ENCODE results near the gene DDX54.
A peak's percentile ranks its signal among the peaks of the same experiment; 100 is the strongest.

Gene DDX54

GRCh38 chr12:113184900-113185179 lies 438 bp downstream of the DDX54 start:
- Histone ChIP-seq H3K27ac (ENCODE audit: low read length) (no peak overlapping the region), H3K27me3 (ENCODE audit: control insufficient read depth, insufficient read depth, low read length) (no peaks in the 10 kb centered on the region), H3K36me3 (ENCODE audit: control insufficient read depth, insufficient read depth, low read length) (peaks cover 12% of the 10 kb centered on the region; the same call in 1 of the 2 replicates), H3K9me3 (ENCODE audit: control insufficient read depth, insufficient read depth, low read length) (no peaks in the 10 kb centered on the region), H3K4me3 (ENCODE audit: low read length) (peak overlapping the region; percentile 75; the same call in 1 of the 2 replicates), H3K4me1 (ENCODE audit: control insufficient read depth, insufficient read depth, low read length) (peaks cover 2% of the 10 kb centered on the region; the same call in 1 of the 2 replicates)
- peak; percentile 77 for DNase-seq (ENCODE audit: low read depth, low spot score)
- no CpG with 5 or more reads among the region's 20 CpGs for WGBS (ENCODE audit: insufficient coverage, insufficient read length)

GRCh38 chr12:113184098-113184899 lies 979 bp downstream of the DDX54 start:
- no peak for DNase-seq (ENCODE audit: low read depth, low spot score)
- no peaks in the 10 kb centered on the region for H3K27me3 ChIP-seq (ENCODE audit: control insufficient read depth, insufficient read depth, low read length)
- H3K36me3 ChIP-seq (ENCODE audit: control insufficient read depth, insufficient read depth, low read length) = peaks cover 17% of the 10 kb centered on the region
- peak overlapping the region; percentile 75; the same call in 1 of the 2 replicates for H3K4me3 ChIP-seq (ENCODE audit: low read length)
- WGBS (ENCODE audit: insufficient coverage, insufficient read length) = no CpG with 5 or more reads among the region's 26 CpGs
- H3K9me3 ChIP-seq (ENCODE audit: control insufficient read depth, insufficient read depth, low read length) = no peaks in the 10 kb centered on the region
- no peak overlapping the region for H3K27ac ChIP-seq (ENCODE audit: low read length)
- peaks cover 2% of the 10 kb centered on the region; the same call in 1 of the 2 replicates for H3K4me1 ChIP-seq (ENCODE audit: control insufficient read depth, insufficient read depth, low read length)

GRCh38 chr12:113183030-113183589 lies 2.2 kb downstream of the DDX54 start:
- WGBS (ENCODE audit: insufficient coverage, insufficient read length) = no CpG with 5 or more reads among the region's 11 CpGs
- no peak for DNase-seq (ENCODE audit: low read depth, low spot score)
- Histone ChIP-seq H3K4me3 (ENCODE audit: low read length) (no peak overlapping the region), H3K9me3 (ENCODE audit: control insufficient read depth, insufficient read depth, low read length) (no peaks in the 10 kb centered on the region), H3K4me1 (ENCODE audit: control insufficient read depth, insufficient read depth, low read length) (peaks cover 2% of the 10 kb centered on the region; the same call in 1 of the 2 replicates), H3K27ac (ENCODE audit: low read length) (no peak overlapping the region), H3K36me3 (ENCODE audit: control insufficient read depth, insufficient read depth, low read length) (peaks cover 23% of the 10 kb centered on the region), H3K27me3 (ENCODE audit: control insufficient read depth, insufficient read depth, low read length) (no peaks in the 10 kb centered on the region)

- Histone ChIP-seq H3K9me3 (ENCODE audit: control insufficient read depth, insufficient read depth, low read length) (no peaks in the 10 kb centered on the region), H3K27ac (ENCODE audit: low read length) (no peak overlapping the region), H3K27me3 (ENCODE audit: control insufficient read depth, insufficient read depth, low read length) (no peaks in the 10 kb centered on the region), H3K4me1 (ENCODE audit: control insufficient read depth, insufficient read depth, low read length) (peaks cover 2% of the 10 kb centered on the region; the same call in 1 of the 2 replicates), H3K36me3 (ENCODE audit: control insufficient read depth, insufficient read depth, low read length) (peaks cover 33% of the 10 kb centered on the region), H3K4me3 (ENCODE audit: low read length) (no peak overlapping the region)
- DNase-seq (ENCODE audit: low read depth, low spot score) = no peak
- no CpG with 5 or more reads among the region's 3 CpGs for WGBS (ENCODE audit: insufficient coverage, insufficient read length)
These were observed 3.3 kb downstream of the DDX54 start for GRCh38 chr12:113181975-113182374.

- Histone ChIP-seq H3K9me3 (ENCODE audit: control insufficient read depth, insufficient read depth, low read length) (no peaks in the 10 kb centered on the region), H3K36me3 (ENCODE audit: control insufficient read depth, insufficient read depth, low read length) (peaks cover 39% of the 10 kb centered on the region), H3K27ac (ENCODE audit: low read length) (no peak overlapping the region), H3K4me3 (ENCODE audit: low read length) (no peak overlapping the region), H3K4me1 (ENCODE audit: control insufficient read depth, insufficient read depth, low read length) (no peaks in the 10 kb centered on the region), H3K27me3 (ENCODE audit: control insufficient read depth, insufficient read depth, low read length) (no peaks in the 10 kb centered on the region)
- DNase-seq (ENCODE audit: low read depth, low spot score) = no peak
- WGBS (ENCODE audit: insufficient coverage, insufficient read length) = no CpG with 5 or more reads among the region's 4 CpGs
These were observed 4.9 kb downstream of the DDX54 start for GRCh38 chr12:113180333-113180732.

- no CpG with 5 or more reads among the region's 14 CpGs for WGBS (ENCODE audit: insufficient coverage, insufficient read length)
- Histone ChIP-seq H3K4me1 (ENCODE audit: control insufficient read depth, insufficient read depth, low read length) (no peaks in the 10 kb centered on the region), H3K4me3 (ENCODE audit: low read length) (no peak overlapping the region), H3K36me3 (ENCODE audit: control insufficient read depth, insufficient read depth, low read length) (peaks cover 43% of the 10 kb centered on the region), H3K9me3 (ENCODE audit: control insufficient read depth, insufficient read depth, low read length) (no peaks in the 10 kb centered on the region), H3K27me3 (ENCODE audit: control insufficient read depth, insufficient read depth, low read length) (no peaks in the 10 kb centered on the region), H3K27ac (ENCODE audit: low read length) (no peak overlapping the region)
- DNase-seq (ENCODE audit: low read depth, low spot score) = no peak
These were observed 6.3 kb downstream of the DDX54 start for GRCh38 chr12:113179023-113179422.

- no peak for DNase-seq (ENCODE audit: low read depth, low spot score)
- Histone ChIP-seq H3K4me1 (ENCODE audit: control insufficient read depth, insufficient read depth, low read length) (no peaks in the 10 kb centered on the region), H3K27ac (ENCODE audit: low read length) (no peak overlapping the region), H3K4me3 (ENCODE audit: low read length) (no peak overlapping the region), H3K27me3 (ENCODE audit: control insufficient read depth, insufficient read depth, low read length) (no peaks in the 10 kb centered on the region), H3K36me3 (ENCODE audit: control insufficient read depth, insufficient read depth, low read length) (peaks cover 47% of the 10 kb centered on the region), H3K9me3 (ENCODE audit: control insufficient read depth, insufficient read depth, low read length) (no peaks in the 10 kb centered on the region)
- no CpG with 5 or more reads among the region's 32 CpGs for WGBS (ENCODE audit: insufficient coverage, insufficient read length)
These were observed 10.6 kb downstream of the DDX54 start for GRCh38 chr12:113174461-113175384.

GRCh38 chr12:113173081-113173698 lies 12.1 kb downstream of the DDX54 start:
- Histone ChIP-seq H3K36me3 (ENCODE audit: control insufficient read depth, insufficient read depth, low read length) (peaks cover 46% of the 10 kb centered on the region), H3K9me3 (ENCODE audit: control insufficient read depth, insufficient read depth, low read length) (no peaks in the 10 kb centered on the region), H3K27ac (ENCODE audit: low read length) (no peak overlapping the region), H3K4me1 (ENCODE audit: control insufficient read depth, insufficient read depth, low read length) (no peaks in the 10 kb centered on the region), H3K4me3 (ENCODE audit: low read length) (no peak overlapping the region), H3K27me3 (ENCODE audit: control insufficient read depth, insufficient read depth, low read length) (no peaks in the 10 kb centered on the region)
- WGBS (ENCODE audit: insufficient coverage, insufficient read length) = no CpG with 5 or more reads among the region's 7 CpGs
- no peak for DNase-seq (ENCODE audit: low read depth, low spot score)

- Histone ChIP-seq H3K9me3 (ENCODE audit: control insufficient read depth, insufficient read depth, low read length) (no peaks in the 10 kb centered on the region), H3K4me1 (ENCODE audit: control insufficient read depth, insufficient read depth, low read length) (no peaks in the 10 kb centered on the region), H3K4me3 (ENCODE audit: low read length) (no peak overlapping the region), H3K36me3 (ENCODE audit: control insufficient read depth, insufficient read depth, low read length) (peaks cover 45% of the 10 kb centered on the region), H3K27ac (ENCODE audit: low read length) (no peak overlapping the region), H3K27me3 (ENCODE audit: control insufficient read depth, insufficient read depth, low read length) (no peaks in the 10 kb centered on the region)
- DNase-seq (ENCODE audit: low read depth, low spot score) = no peak
- WGBS (ENCODE audit: insufficient coverage, insufficient read length) = no CpG with 5 or more reads among the region's 20 CpGs
These were observed 13.1 kb downstream of the DDX54 start for GRCh38 chr12:113172185-113172584.

GRCh38 chr12:113171543-113171942 lies 13.7 kb downstream of the DDX54 start:
- no peaks in the 10 kb centered on the region for H3K4me1 ChIP-seq (ENCODE audit: control insufficient read depth, insufficient read depth, low read length)
- WGBS (ENCODE audit: insufficient coverage, insufficient read length) = no CpG with 5 or more reads among the region's 9 CpGs
- H3K36me3 ChIP-seq (ENCODE audit: control insufficient read depth, insufficient read depth, low read length) = peaks cover 39% of the 10 kb centered on the region

More at GRCh38 chr12:113171543-113171942, 13.7 kb downstream of the DDX54 start:
- no peaks in the 10 kb centered on the region for H3K27me3 ChIP-seq (ENCODE audit: control insufficient read depth, insufficient read depth, low read length)
- no peak overlapping the region for H3K4me3 ChIP-seq (ENCODE audit: low read length)
- DNase-seq (ENCODE audit: low read depth, low spot score) = no peak
- no peaks in the 10 kb centered on the region for H3K9me3 ChIP-seq (ENCODE audit: control insufficient read depth, insufficient read depth, low read length)
- H3K27ac ChIP-seq (ENCODE audit: low read length) = no peak overlapping the region

Data from iPS DF 6.9 (cell line).